Esophagus squamous epithelium (tissue), 5 donors: ENCODE data around the gene CDK11B. TPM values are rescaled to one million over a fixed set of nuclear protein-coding genes. Genes with fewer than 3 reads are reported as not detected.

Experiments
- DNase-seq: peaks from one replicate; lab custom pipeline; 2025; lab: John Stamatoyannopoulos, UW
- H3K27ac ChIP-seq, 4 donors: fragments of 200-600 bp; sonication (generic); one replicate each; pipeline ENCODE4 v1.5.1; 2016 to 2019; ENCODE audit warnings: mild to moderate bottlenecking in 1 of 4
- H3K27me3 ChIP-seq, 4 donors: fragments of 200-600 bp; sonication (generic); 1 replicate in 3 of 4; 2 replicates in 1 of 4; pipeline versions ENCODE4 v1.5.1 to v1.6.0; 2017 to 2021; ENCODE audit warnings: antibody characterized with exemption in 1 of 4
- H3K36me3 ChIP-seq, 3 donors: fragments of 200-600 bp; sonication (generic); one replicate each; pipeline ENCODE4 v1.5.1; 2016 to 2019
- H3K4me1 ChIP-seq, 3 donors: fragments of 200-600 bp; sonication (generic); one replicate each; pipeline ENCODE4 v1.5.1; 2017 to 2019
- H3K4me3 ChIP-seq, 4 donors: fragments of 200-600 bp; sonication (generic); 1 replicate in 3 of 4; 2 replicates in 1 of 4; pipeline ENCODE4 v1.5.1; 2016 to 2019; ENCODE audit warnings: mild to moderate bottlenecking in 2 of 4, moderate library complexity in 1 of 4
- H3K9me3 ChIP-seq, 3 donors: fragments of 200-600 bp; sonication (generic); one replicate each; pipeline ENCODE4 v1.5.1; 2016 to 2019
- POLR2A ChIP-seq, 4 donors: fragments of 450-650 bp; IDR thresholded peaks; one replicate each; pipeline ENCODE4 v1.6.1; 2017; ENCODE audit warnings: antibody characterized with exemption in 4 of 4, mild to moderate bottlenecking in 4 of 4, moderate library complexity in 3 of 4
- WGBS, 2 donors: methylation state at CpG; one replicate each; pipeline ENCODE4 v1.1.5; 2018; 5-methylcytosine and 5-hydroxymethylcytosine counted together
- intact Hi-C: fragments of 100-400 bp; cut with DNase I; formaldehyde crosslinking; loops from one replicate; pipeline ENCODE4 v1.15.0; 2022
- total RNA-seq, 4 donors: library from RNA; depleted of rRNA; stranded (reverse); fragments of >200 nt; gene quantifications; one replicate each; pipeline ENCODE4 v1.1.0, GENCODE V29; 2016
- TF ChIP-seq, protein P1 (sequence below), 6 experiments: fragments of 450-650 bp in 4 of 6; fragments of 200-600 bp in 2 of 6; sonication (generic) in 2 of 6; IDR thresholded peaks; one replicate each; pipeline ENCODE4 v1.5.1; 2016 to 2019; ENCODE audit warnings: antibody characterized with exemption in 6 of 6, mild to moderate bottlenecking in 4 of 6, moderate library complexity in 4 of 6
- donor health status: DM: yes; HTN: yes; CAD: no.

CDK11B gene
- total RNA-seq, 4 donors from 2014 or later = 10.1 to 17.2 (median 13.7) TPM

DNA sequence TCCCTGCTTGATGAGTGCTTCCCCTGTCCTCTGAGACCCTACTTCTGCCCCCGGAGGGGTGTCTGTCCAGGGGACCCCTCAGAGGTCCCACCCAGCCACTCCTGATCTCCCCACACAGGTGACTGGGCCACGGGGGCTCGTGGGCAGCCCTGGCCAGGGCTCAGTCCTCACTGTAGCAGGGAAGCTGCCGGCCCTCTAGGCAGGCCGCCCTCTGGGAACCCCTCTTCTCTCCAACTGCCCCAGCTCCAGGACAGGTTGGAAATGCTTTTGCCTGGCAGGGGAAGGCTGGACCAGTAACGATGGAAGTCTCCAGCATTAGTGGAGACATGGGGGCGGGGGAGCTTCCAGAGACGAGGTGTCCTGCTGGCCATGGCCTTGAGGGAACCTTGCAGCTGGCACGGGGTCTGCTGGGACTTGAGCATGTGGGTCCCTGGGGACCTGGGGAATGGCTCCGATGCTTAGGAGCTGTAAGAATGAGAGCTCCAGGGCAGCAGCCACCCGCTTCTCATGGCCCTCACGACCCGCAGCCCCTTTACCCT lies 55.8 kb downstream of the CDK11B start:
- H3K4me1 ChIP-seq = peaks cover 12 to 26% (median 21%) of the 10 kb centered on the region in 3 donors
- no peaks in the 10 kb centered on the region for H3K36me3 ChIP-seq
- no peak overlapping the region for H3K27ac ChIP-seq
- H3K27me3 ChIP-seq = peaks cover 0 to 61% (median 2%) of the 10 kb centered on the region in 4 donors
- intact Hi-C loops = no loop called here
- no peaks in the 10 kb centered on the region for H3K9me3 ChIP-seq
- DNase-seq = no peak
- H3K4me3 ChIP-seq = no peak overlapping the region
- WGBS, 2 donors = 58 to 93% methylated on average over 3 of the region's 13 CpGs
- no peak for TF ChIP-seq POLR2A (IDR thresholded peaks at IDR 0.05)
- TF ChIP-seq, protein P1, sequence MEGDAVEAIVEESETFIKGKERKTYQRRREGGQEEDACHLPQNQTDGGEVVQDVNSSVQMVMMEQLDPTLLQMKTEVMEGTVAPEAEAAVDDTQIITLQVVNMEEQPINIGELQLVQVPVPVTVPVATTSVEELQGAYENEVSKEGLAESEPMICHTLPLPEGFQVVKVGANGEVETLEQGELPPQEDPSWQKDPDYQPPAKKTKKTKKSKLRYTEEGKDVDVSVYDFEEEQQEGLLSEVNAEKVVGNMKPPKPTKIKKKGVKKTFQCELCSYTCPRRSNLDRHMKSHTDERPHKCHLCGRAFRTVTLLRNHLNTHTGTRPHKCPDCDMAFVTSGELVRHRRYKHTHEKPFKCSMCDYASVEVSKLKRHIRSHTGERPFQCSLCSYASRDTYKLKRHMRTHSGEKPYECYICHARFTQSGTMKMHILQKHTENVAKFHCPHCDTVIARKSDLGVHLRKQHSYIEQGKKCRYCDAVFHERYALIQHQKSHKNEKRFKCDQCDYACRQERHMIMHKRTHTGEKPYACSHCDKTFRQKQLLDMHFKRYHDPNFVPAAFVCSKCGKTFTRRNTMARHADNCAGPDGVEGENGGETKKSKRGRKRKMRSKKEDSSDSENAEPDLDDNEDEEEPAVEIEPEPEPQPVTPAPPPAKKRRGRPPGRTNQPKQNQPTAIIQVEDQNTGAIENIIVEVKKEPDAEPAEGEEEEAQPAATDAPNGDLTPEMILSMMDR (IDR thresholded peaks at IDR 0.05) = no peak

DNA sequence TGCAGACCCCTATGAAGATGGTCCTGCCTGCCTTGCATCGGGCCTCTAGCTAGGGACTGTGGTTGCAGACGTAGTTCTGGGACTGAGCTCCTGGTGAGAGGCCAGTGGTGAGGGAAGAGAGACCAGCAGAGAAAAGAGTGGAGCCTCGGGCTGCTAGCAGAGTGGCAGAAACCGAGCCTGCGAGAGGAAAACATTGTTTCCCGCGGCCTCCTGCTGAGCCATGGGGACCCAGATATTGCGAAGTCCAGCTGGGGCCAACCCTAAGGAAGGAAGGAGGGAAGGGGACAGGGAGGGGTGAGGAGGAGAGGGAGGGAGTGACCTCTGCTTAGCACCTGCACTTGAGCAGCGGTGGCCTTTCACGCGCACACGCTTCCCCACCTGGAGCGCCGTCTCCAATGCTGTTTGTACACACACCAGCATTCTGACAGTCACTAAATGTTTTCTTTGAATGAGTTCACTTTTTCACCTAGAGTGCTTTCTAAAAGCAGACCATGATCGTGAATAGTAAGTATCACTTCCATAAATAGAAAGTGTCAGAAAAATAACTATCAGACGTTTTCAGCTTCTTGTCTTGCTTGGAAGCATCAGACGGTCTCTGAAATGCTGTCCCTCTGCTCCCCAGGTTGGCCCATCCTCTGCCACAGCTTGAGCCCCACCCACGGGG lies 56.4 kb downstream of the CDK11B start:
- Histone ChIP-seq H3K9me3 (no peaks in the 10 kb centered on the region), H3K36me3 (no peaks in the 10 kb centered on the region), H3K4me3 (no peak overlapping the region), H3K4me1 (peaks cover 15 to 32% (median 27%) of the 10 kb centered on the region in 3 donors), H3K27me3 (peaks cover 0 to 67% (median 2%) of the 10 kb centered on the region in 4 donors), H3K27ac (no peak overlapping the region)
- DNase-seq = no peak
- 58 to 62% methylated on average over 11 to 13 of the region's 18 CpGs for WGBS, 2 donors
- intact Hi-C loops = no loop called here
- no peak for TF ChIP-seq POLR2A (IDR thresholded peaks at IDR 0.05)
- TF ChIP-seq, protein P1 (IDR thresholded peaks at IDR 0.05) = no peak

DNA sequence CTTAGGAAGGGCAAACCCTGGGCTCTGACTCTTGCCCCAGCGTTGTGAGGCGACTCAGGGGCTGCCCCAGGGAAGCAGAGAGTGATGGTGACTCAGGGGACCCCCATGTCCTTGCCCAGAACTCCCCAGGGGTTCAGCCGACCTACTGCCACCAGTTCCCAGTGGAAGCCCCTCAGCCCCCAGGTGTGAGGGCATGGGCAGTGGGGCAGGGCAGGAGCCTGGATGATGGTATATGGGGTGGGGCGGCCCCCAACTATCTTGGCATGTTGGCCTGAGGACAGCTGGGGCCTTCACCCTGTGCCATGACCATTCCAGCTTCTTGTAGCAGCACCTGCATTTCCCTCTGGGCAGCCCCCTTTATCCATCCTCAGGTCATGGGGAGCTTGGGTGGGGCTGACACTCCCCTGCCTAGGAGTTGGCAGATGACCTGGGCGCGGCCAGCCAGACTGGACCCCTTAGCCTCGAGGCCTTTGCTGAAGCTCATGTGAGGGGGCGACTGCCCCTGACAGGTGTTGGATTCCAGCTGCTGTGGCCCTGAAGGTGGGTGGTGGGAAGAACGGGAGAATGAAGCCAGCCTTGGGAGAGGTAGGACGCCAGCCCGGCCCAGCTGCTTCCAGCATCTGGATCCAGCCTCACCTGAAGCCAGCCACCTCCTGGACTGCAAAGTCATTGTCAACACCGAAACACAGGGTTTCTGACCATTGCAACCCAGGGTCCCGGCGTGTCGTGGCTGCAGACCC lies 57.1 kb downstream of the CDK11B start:
- intact Hi-C loops = no loop called here
- DNase-seq = no peak
- 81% methylated on average over 3 of the region's 15 CpGs; no CpG with 5 or more reads in 1 of the 2 donors for WGBS, 2 donors
- no peak overlapping the region for H3K27ac ChIP-seq
- H3K4me1 ChIP-seq = peaks cover 16 to 38% (median 29%) of the 10 kb centered on the region in 3 donors
- no peaks in the 10 kb centered on the region for H3K9me3 ChIP-seq
- H3K36me3 ChIP-seq = no peaks in the 10 kb centered on the region
- TF ChIP-seq, protein P1 (IDR thresholded peaks at IDR 0.05) = no peak
- TF ChIP-seq POLR2A (IDR thresholded peaks at IDR 0.05) = no peak
- H3K27me3 ChIP-seq = peaks cover 0 to 74% (median 2%) of the 10 kb centered on the region in 4 donors
- H3K4me3 ChIP-seq = no peak overlapping the region

DNA sequence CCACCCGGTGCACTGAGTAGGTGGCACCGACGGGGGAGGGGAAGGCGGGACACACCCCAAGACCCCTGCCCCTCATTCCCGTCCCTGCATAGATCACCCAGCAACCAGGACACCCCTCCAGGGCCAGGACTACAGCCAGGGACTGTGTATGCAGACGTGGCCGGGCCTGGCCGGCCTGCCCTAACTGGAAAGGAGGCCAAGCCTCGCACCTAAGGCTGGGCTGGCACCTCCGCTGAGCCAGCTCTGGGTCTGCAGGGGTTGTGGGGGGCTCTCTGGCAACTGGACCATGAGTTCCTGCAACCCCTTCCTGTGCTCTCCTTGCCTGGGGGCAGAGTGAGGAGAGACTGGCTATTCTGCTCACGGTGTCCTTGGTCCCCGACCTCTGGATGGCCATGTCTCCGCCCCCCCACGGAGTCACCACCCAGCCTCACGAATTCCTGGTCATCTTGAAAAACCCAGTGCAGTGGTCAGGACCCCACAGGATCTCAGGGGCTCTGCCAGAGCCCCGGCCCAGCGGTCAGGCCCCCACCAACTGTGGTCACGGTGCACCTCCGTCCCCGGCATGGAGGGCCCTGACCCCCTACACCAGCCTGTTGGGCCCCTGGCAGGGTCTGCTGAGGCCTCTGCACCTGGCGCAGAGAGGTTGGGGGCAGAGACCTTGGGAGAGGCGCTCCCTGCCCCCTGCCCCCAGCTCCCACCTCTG lies 57.8 kb downstream of the CDK11B start:
- intact Hi-C loops = no loop called here
- no peak for TF ChIP-seq POLR2A (IDR thresholded peaks at IDR 0.05)
- TF ChIP-seq, protein P1 (IDR thresholded peaks at IDR 0.05) = no peak
- no peak for DNase-seq
- Histone ChIP-seq H3K4me1 (peaks cover 16 to 38% (median 29%) of the 10 kb centered on the region in 3 donors), H3K27ac (no peak overlapping the region), H3K36me3 (no peaks in the 10 kb centered on the region), H3K4me3 (peak overlapping the region in 3 of 4 donors; percentile 54 to 60 (median 59)), H3K27me3 (peaks cover 0 to 81% (median 2%) of the 10 kb centered on the region in 4 donors), H3K9me3 (no peaks in the 10 kb centered on the region)
- 20 to 80% methylated on average over 1 of the region's 22 CpGs for WGBS, 2 donors
